Ascending aorta (tissue), 2 donors: ENCODE results near the gene MGAT5. TPM values are rescaled to one million over a fixed set of nuclear protein-coding genes. Genes with fewer than 3 reads are reported as not detected.

Source experiments
- DNase-seq, 2 donors: peaks; one replicate each; pipeline ENCODE4 v3.0.0-alpha.2; 2019; ENCODE audit warnings: low spot score in 2 of 2
- H3K27ac ChIP-seq, 2 donors: fragments of 200-600 bp; sonication (generic); one replicate each; pipeline ENCODE4 v1.5.1; 2016 to 2017; ENCODE audit warnings: mild to moderate bottlenecking in 1 of 2
- H3K27me3 ChIP-seq: fragments of 200-600 bp; sonication (generic); one replicate; pipeline ENCODE4 v1.5.1; 2017
- H3K36me3 ChIP-seq, 2 donors: fragments of 200-600 bp; sonication (generic); one replicate each; pipeline ENCODE4 v1.5.1; 2016
- H3K4me1 ChIP-seq, 2 donors: fragments of 200-600 bp; sonication (generic); one replicate each; pipeline ENCODE4 v1.5.1; 2016 to 2017; ENCODE audit warnings: mild to moderate bottlenecking in 1 of 2
- H3K4me3 ChIP-seq, 2 donors: fragments of 200-600 bp; sonication (generic); one replicate each; pipeline ENCODE4 v1.5.1; 2016 to 2017; ENCODE audit warnings: mild to moderate bottlenecking in 1 of 2
- H3K9me3 ChIP-seq, 2 donors: fragments of 200-600 bp; sonication (generic); one replicate each; pipeline ENCODE4 v1.5.1; 2016
- intact Hi-C: fragments of 100-400 bp; cut with DNase I; formaldehyde crosslinking; loops from one replicate; pipeline ENCODE4 v1.15.1; 2023
- total RNA-seq: library from RNA; depleted of rRNA; stranded (reverse); fragments of >200 nt; gene quantifications from one replicate; pipeline ENCODE4 v1.1.0, GENCODE V29; 2016
- TF ChIP-seq, protein P1 (sequence below), 3 experiments: fragments of 200-600 bp in 2 of 3; fragments of 450-650 bp in 1 of 3; sonication (generic) in 2 of 3; IDR thresholded peaks; one replicate each; pipeline ENCODE4 v1.5.1; 2016 to 2019; ENCODE audit warnings: antibody characterized with exemption in 3 of 3, mild to moderate bottlenecking in 1 of 3, moderate library complexity in 1 of 3

The MGAT5 gene
- total RNA-seq, 1 donor from 2014 or later = 15.4 TPM

DNA sequence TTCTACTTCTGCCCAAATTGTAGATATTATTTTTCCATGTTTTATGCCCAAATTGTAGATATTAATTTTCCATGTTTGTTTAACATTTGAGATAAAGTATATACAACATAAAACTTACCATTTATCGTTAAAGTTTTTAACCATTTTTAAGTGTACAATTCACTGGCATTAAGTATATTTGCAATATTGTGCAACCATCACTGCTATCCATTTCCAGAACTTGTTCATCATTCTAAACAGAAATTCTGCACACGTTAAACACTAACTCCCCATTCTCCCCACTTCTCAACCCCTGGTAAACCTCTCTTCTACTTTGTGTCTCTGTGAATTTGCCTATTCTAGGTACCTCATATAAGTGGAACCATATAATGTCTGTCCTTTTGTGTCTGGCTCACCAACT, 162.1 kb downstream of the MGAT5 start:
- no peaks in the 10 kb centered on the region for H3K27me3 ChIP-seq
- intact Hi-C loops = no loop called here
- TF ChIP-seq, protein P1, sequence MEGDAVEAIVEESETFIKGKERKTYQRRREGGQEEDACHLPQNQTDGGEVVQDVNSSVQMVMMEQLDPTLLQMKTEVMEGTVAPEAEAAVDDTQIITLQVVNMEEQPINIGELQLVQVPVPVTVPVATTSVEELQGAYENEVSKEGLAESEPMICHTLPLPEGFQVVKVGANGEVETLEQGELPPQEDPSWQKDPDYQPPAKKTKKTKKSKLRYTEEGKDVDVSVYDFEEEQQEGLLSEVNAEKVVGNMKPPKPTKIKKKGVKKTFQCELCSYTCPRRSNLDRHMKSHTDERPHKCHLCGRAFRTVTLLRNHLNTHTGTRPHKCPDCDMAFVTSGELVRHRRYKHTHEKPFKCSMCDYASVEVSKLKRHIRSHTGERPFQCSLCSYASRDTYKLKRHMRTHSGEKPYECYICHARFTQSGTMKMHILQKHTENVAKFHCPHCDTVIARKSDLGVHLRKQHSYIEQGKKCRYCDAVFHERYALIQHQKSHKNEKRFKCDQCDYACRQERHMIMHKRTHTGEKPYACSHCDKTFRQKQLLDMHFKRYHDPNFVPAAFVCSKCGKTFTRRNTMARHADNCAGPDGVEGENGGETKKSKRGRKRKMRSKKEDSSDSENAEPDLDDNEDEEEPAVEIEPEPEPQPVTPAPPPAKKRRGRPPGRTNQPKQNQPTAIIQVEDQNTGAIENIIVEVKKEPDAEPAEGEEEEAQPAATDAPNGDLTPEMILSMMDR (IDR thresholded peaks at IDR 0.05) = no peak

DNA sequence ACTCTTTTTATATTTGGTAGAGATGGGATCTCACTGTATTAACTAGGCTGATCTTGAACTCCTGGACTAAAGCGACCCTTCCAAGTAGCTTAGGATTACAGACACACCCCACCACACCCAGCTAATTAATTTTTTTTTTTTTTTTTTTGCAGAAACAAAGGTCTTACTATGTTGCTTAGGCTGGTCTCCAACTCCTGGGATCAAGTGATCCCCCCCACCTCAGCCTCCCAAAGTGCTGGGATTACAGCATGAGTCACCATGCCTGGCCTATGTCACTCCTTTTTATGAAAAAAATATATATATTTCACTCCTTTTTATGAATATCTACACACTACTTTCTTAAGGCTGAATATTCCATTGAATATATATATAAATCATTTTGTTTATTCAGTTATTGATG, 162.8 kb downstream of the MGAT5 start:
- no peak for DNase-seq
- Histone ChIP-seq H3K9me3 (no peaks in the 10 kb centered on the region), H3K4me3 (no peak overlapping the region), H3K36me3 (no peaks in the 10 kb centered on the region), H3K27me3 (no peaks in the 10 kb centered on the region), H3K4me1 (peaks cover under 1 to 3% of the 10 kb centered on the region in 2 donors), H3K27ac (no peak overlapping the region)
- TF ChIP-seq, protein P1 (IDR thresholded peaks at IDR 0.05) = no peak
- intact Hi-C loops = no loop called here

More for the DNA sequence above, 162.1 kb downstream of the MGAT5 start:
- no peak overlapping the region for H3K4me3 ChIP-seq
- H3K4me1 ChIP-seq = peaks cover 3 to 6% of the 10 kb centered on the region in 2 donors
- no peak overlapping the region for H3K27ac ChIP-seq
- H3K9me3 ChIP-seq = no peaks in the 10 kb centered on the region
- no peaks in the 10 kb centered on the region for H3K36me3 ChIP-seq
- DNase-seq = no peak

GRCh38 chr2:134417968-134418582, 164.2 kb downstream of the MGAT5 start:
- no peak for DNase-seq
- no peaks in the 10 kb centered on the region for H3K4me1 ChIP-seq
- no peak overlapping the region for H3K4me3 ChIP-seq
- intact Hi-C loops = no loop called here
- no peaks in the 10 kb centered on the region for H3K27me3 ChIP-seq
- no peaks in the 10 kb centered on the region for H3K36me3 ChIP-seq
- H3K9me3 ChIP-seq = no peaks in the 10 kb centered on the region
- TF ChIP-seq, protein P1 (IDR thresholded peaks at IDR 0.05) = no peak
- no peak overlapping the region for H3K27ac ChIP-seq

DNA sequence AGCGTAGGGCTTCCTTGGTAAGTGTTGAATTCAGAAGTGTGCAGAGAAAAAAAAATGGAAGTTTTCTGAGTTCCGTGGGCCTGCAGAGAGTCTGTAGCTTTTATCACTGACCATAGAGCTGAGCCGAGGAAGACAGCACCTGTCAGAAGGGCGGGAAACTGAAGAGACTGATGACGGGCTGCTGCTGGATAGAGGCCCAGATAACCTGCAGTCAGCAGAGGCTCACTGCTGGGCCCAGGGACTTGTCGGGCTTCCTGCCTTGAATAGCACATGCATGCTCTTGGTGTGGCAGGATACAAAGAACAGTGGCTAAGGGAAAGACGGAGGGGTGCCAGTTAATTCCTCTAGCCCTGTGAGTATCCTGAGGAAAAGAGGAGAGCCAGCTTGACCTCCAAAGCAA, 166.4 kb downstream of the MGAT5 start:
- DNase-seq = no peak
- TF ChIP-seq, protein P1 (IDR thresholded peaks at IDR 0.05) = no peak
- Histone ChIP-seq H3K27ac (no peak overlapping the region), H3K27me3 (no peaks in the 10 kb centered on the region), H3K4me3 (no peak overlapping the region), H3K36me3 (peaks cover 0 to 3% of the 10 kb centered on the region in 2 donors), H3K4me1 (no peaks in the 10 kb centered on the region), H3K9me3 (no peaks in the 10 kb centered on the region)
- intact Hi-C loops = no loop called here

- Histone ChIP-seq H3K4me3 (no peak overlapping the region), H3K36me3 (peaks cover 0 to 3% of the 10 kb centered on the region in 2 donors), H3K4me1 (no peaks in the 10 kb centered on the region), H3K9me3 (no peaks in the 10 kb centered on the region), H3K27me3 (no peaks in the 10 kb centered on the region), H3K27ac (no peak overlapping the region)
- DNase-seq = no peak
- TF ChIP-seq, protein P1 (IDR thresholded peaks at IDR 0.05) = no peak
- intact Hi-C loops = no loop called here
Observed at GRCh38 chr2:134420920-134421319, 167.0 kb downstream of the MGAT5 start.
